H9 (cell line): ENCODE results near the gene TBC1D22A. TPM values are rescaled to one million over a fixed set of nuclear protein-coding genes. Genes with fewer than 3 reads are reported as not detected.

Source experiments
- DNase-seq: peaks from one replicate; pipeline ENCODE4 v3.0.0-alpha.2; 2017
- H2AFZ ChIP-seq: one replicate; pipeline ENCODE4 v1.6.1; 2013; ENCODE audit warnings: mild to moderate bottlenecking, low read length, control low read depth, moderate library complexity
- H2AK5ac ChIP-seq: 2 replicates; pipeline ENCODE4 v1.6.1; 2013; ENCODE audit warnings: low read length, control low read depth, mixed read lengths; ENCODE audit not compliant: insufficient read length
- H2BK120ac ChIP-seq: one replicate; pipeline ENCODE4 v1.6.1; 2013; ENCODE audit warnings: low read depth, mild to moderate bottlenecking, low read length, control low read depth, inconsistent platforms; ENCODE audit not compliant: poor library complexity, severe bottlenecking
- H2BK12ac ChIP-seq: 2 replicates; pipeline ENCODE4 v1.6.1; 2013; ENCODE audit warnings: low read length, control low read depth, mixed read lengths, low read depth; ENCODE audit not compliant: insufficient read length
- H2BK15ac ChIP-seq: 2 replicates; pipeline ENCODE4 v1.6.1; 2013; ENCODE audit warnings: low read depth, low read length, control low read depth
- H2BK20ac ChIP-seq: one replicate; pipeline ENCODE4 v1.6.1; 2013; ENCODE audit warnings: low read depth, mild to moderate bottlenecking, low read length, control low read depth, inconsistent platforms; ENCODE audit not compliant: poor library complexity, severe bottlenecking
- H2BK5ac ChIP-seq: 2 replicates; pipeline ENCODE4 v1.6.1; 2013; ENCODE audit warnings: low read length, control low read depth, mixed read lengths; ENCODE audit not compliant: insufficient read length
- H3K14ac ChIP-seq: 2 replicates; pipeline ENCODE4 v1.6.1; 2013; ENCODE audit warnings: low read length, control low read depth; ENCODE audit not compliant: insufficient read depth
- H3K18ac ChIP-seq: 2 replicates; pipeline ENCODE4 v1.6.1; 2013; ENCODE audit warnings: low read depth, mild to moderate bottlenecking, mixed read lengths, low read length, control low read depth; ENCODE audit not compliant: insufficient read length
- H3K23ac ChIP-seq: 2 replicates; pipeline ENCODE4 v1.6.1; 2013; ENCODE audit warnings: low read length, control low read depth, mixed read lengths, low read depth; ENCODE audit not compliant: insufficient read length
- H3K23me2 ChIP-seq: 2 replicates; pipeline ENCODE4 v1.6.1; 2013; ENCODE audit warnings: low read depth, mild to moderate bottlenecking, mixed read lengths, low read length, control low read depth; ENCODE audit not compliant: insufficient read length, poor library complexity, severe bottlenecking
- H3K27ac ChIP-seq: 2 replicates; pipeline ENCODE4 v1.5.1; 2013; ENCODE audit warnings: low read length, control low read depth, mixed read lengths, low read depth; ENCODE audit not compliant: insufficient read length
- H3K27me3 ChIP-seq: 2 replicates; pipeline ENCODE4 v1.6.1; 2013; ENCODE audit warnings: low read length, control low read depth, inconsistent platforms; ENCODE audit not compliant: insufficient read depth
- H3K4ac ChIP-seq: 2 replicates; pipeline ENCODE4 v1.6.1; 2013; ENCODE audit warnings: low read depth, mild to moderate bottlenecking, control low read depth, inconsistent platforms, low read length, moderate library complexity
- H3K4me1 ChIP-seq: 2 replicates; pipeline ENCODE4 v1.6.1; 2013; ENCODE audit warnings: low read length, control low read depth, inconsistent platforms; ENCODE audit not compliant: insufficient read depth
- H3K4me2 ChIP-seq: 2 replicates; pipeline ENCODE4 v1.6.1; 2013; ENCODE audit warnings: low read length, control low read depth, mixed read lengths; ENCODE audit not compliant: insufficient read length, insufficient read depth
- H3K56ac ChIP-seq: 2 replicates; pipeline ENCODE4 v1.6.1; 2013; ENCODE audit warnings: low read depth, mild to moderate bottlenecking, mixed read lengths, low read length, control low read depth; ENCODE audit not compliant: insufficient read length
- H3K79me1 ChIP-seq: 2 replicates; pipeline ENCODE4 v1.6.1; 2013; ENCODE audit warnings: low read depth, mild to moderate bottlenecking, moderate library complexity, low read length, control low read depth, inconsistent platforms; ENCODE audit not compliant: insufficient read depth, poor library complexity, severe bottlenecking
- H3K79me2 ChIP-seq: 2 replicates; pipeline ENCODE4 v1.6.1; 2013; ENCODE audit warnings: low read length, control low read depth, inconsistent platforms; ENCODE audit not compliant: insufficient read depth
- H3K9ac ChIP-seq: 2 replicates; pipeline ENCODE4 v1.6.1; 2013; ENCODE audit warnings: low read length, control low read depth, mixed read lengths; ENCODE audit not compliant: insufficient read length; ENCODE audit errors: extremely low read depth
- H3K9me3 ChIP-seq: one replicate; pipeline ENCODE4 v1.6.1; 2013; ENCODE audit warnings: low read depth, low read length, inconsistent platforms; ENCODE audit not compliant: control insufficient read depth
- H3T11ph ChIP-seq: one replicate; pipeline ENCODE4 v1.6.1; 2013; ENCODE audit warnings: mild to moderate bottlenecking, low read length, control low read depth, inconsistent platforms
- H4K20me1 ChIP-seq: one replicate; pipeline ENCODE4 v1.6.1; 2013; ENCODE audit not compliant: control insufficient read depth, insufficient read length, insufficient read depth
- H4K5ac ChIP-seq: 2 replicates; pipeline ENCODE4 v1.6.1; 2013; ENCODE audit warnings: low read depth, mild to moderate bottlenecking, mixed read lengths, low read length, control low read depth; ENCODE audit not compliant: insufficient read length
- H4K8ac ChIP-seq: replicated peaks from 2 replicates; pipeline ENCODE4 v1.6.1; 2013; ENCODE audit warnings: low read length, control low read depth, mixed read lengths, low read depth; ENCODE audit not compliant: insufficient read length
- H4K91ac ChIP-seq: 2 replicates; pipeline ENCODE4 v1.6.1; 2013; ENCODE audit warnings: low read depth, mild to moderate bottlenecking, moderate library complexity, mixed read lengths, low read length, control low read depth; ENCODE audit not compliant: insufficient read length
- H3K27ac Mint-ChIP-seq, 3 experiments: 2 replicates in 2 of 3; 3 replicates in 1 of 3; pipeline ENCODE4 v1.8.0; 2020 to 2021; ENCODE audit warnings: mixed read lengths in 3 of 3, mild to moderate bottlenecking in 1 of 3, moderate library complexity in 1 of 3
- H3K27me3 Mint-ChIP-seq: 2 replicates; pipeline ENCODE4 v1.8.0; 2021; ENCODE audit warnings: low read depth, mild to moderate bottlenecking, moderate library complexity, mixed read lengths
- H3K36me3 Mint-ChIP-seq, 3 experiments: 2 replicates in 2 of 3; 3 replicates in 1 of 3; pipeline ENCODE4 v1.8.0; 2020 to 2021; ENCODE audit warnings: low read depth in 3 of 3, mixed read lengths in 3 of 3; ENCODE audit not compliant: insufficient read depth in 1 of 3
- H3K4me1 Mint-ChIP-seq, 2 experiments: 2 replicates each; pipeline ENCODE4 v1.8.0; 2020; ENCODE audit warnings: mixed read lengths in 2 of 2
- H3K4me3 Mint-ChIP-seq, 2 experiments: 2 replicates in 1 of 2; 3 replicates in 1 of 2; pipeline ENCODE4 v1.8.0; 2020 to 2021; ENCODE audit warnings: mild to moderate bottlenecking in 2 of 2, mixed read lengths in 2 of 2, moderate library complexity in 1 of 2
- H3K9me3 Mint-ChIP-seq, 2 experiments: 2 replicates in 1 of 2; 3 replicates in 1 of 2; pipeline ENCODE4 v1.8.0; 2020; ENCODE audit warnings: mild to moderate bottlenecking in 2 of 2, mixed read lengths in 2 of 2, moderate library complexity in 1 of 2
- WGBS: extraction: QIAGEN DNeasy Blood & Tissue Kit; methylation state at CpG from one replicate; pipeline ENCODE4 v1.1.7; 2013; ENCODE audit warnings: missing lambda C conversion rate, low lambda C conversion rate, mixed read lengths; ENCODE audit not compliant: insufficient read length; ENCODE audit errors: extremely low coverage; 5-methylcytosine and 5-hydroxymethylcytosine counted together
- total RNA-seq: library from RNA; stranded (reverse); gene quantifications from 2 replicates; pipeline ENCODE4 v1.2.1, GENCODE V29; 2021
- TF ChIP-seq, protein P1 (sequence below): fragments of 200-600 bp; sonication (generic); conservative IDR thresholded peaks from 3 replicates; pipeline ENCODE4 v1.8.0; 2021; ENCODE audit warnings: antibody characterized with exemption, mild to moderate bottlenecking

Gene TBC1D22A
- total RNA-seq, 1 experiment from 2014 or later: 20.8 TPM

DNA sequence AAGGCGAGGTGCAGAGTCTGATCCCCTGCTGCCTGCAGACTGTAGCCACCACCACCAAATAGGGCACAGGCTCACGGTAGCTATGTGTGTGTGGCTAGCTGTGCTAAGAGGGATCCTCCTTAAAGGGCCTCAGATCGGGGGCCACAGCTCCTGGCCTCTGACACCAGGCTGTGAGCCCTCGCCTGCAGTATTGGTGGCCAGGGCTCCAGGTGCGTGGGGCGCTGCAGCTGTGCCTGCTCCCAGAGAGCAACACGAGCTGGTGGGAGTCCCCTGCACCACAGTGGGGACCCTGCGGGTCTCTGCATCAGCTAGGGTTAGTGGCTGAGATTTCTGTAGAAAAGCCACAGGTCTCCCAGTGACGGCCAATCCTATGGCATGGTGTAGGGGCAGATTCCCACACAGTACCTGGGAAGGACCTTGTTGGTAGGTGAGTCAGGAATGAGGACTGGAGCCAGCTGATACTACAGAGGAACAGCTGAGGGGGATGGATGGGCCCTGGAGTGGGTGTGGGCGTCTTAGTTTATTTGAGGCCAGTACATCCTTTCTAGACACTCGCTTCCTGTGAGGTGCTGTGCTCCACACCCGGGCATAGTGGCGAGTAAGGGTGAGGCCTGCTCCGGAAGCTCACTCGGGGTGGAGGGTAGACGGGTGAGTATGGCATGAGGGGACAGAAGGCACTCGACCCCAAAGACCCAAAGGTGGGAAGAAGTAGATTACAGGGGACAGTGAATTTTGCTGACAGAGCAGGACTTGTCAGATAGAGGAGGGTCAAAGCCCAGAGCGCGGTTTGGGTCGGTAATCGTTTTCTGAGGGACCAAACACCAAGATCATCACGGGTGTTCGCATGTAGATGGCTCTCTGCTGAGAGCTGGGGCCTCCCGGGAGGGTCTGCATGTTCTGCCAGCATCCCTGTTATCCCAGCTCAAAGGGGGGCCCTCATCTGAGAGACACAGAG is 212.5 kb downstream of the TBC1D22A start:
- H3K36me3 Mint-ChIP-seq: peaks cover 3 to 19% (median 7%) of the 10 kb centered on the region in 3 experiments; a peak in 5 of 7 replicates
- peaks cover 14 to 15% of the 10 kb centered on the region in 2 experiments for H3K4me1 Mint-ChIP-seq
- H3K56ac ChIP-seq: no peak overlapping the region
- no peaks in the 10 kb centered on the region for H3K27me3 ChIP-seq
- no peaks in the 10 kb centered on the region for H4K20me1 ChIP-seq
- no peak overlapping the region for H4K8ac ChIP-seq
- no peak for DNase-seq
- H3K9me3 Mint-ChIP-seq: no peaks in the 10 kb centered on the region
- no peak overlapping the region for H2BK20ac ChIP-seq
- no CpG with 5 or more reads among the region's 24 CpGs for WGBS
- H3K9ac ChIP-seq: no peak overlapping the region
- no peak overlapping the region for H3K4me3 Mint-ChIP-seq
- H4K5ac ChIP-seq: no peak overlapping the region
- H3K79me2 ChIP-seq: no peaks in the 10 kb centered on the region; the same call in 1 of the 2 replicates
- H3K23me2 ChIP-seq: no peaks in the 10 kb centered on the region
- H2AFZ ChIP-seq: no peak overlapping the region
- no peak overlapping the region for H3K23ac ChIP-seq
- no peak overlapping the region for H2BK12ac ChIP-seq
- no peaks in the 10 kb centered on the region for H3K9me3 ChIP-seq
- no peak overlapping the region for H3K18ac ChIP-seq
- H2BK15ac ChIP-seq: no peak overlapping the region
- no peak overlapping the region for H4K91ac ChIP-seq
- H3K27ac ChIP-seq: no peak overlapping the region
- no peak overlapping the region for H2BK5ac ChIP-seq
- H2BK120ac ChIP-seq: no peak overlapping the region
- H3K79me1 ChIP-seq: no peaks in the 10 kb centered on the region
- H3K4ac ChIP-seq: no peak overlapping the region
- no peak overlapping the region for H3K4me2 ChIP-seq
- peak overlapping the region; percentile 48 to 74 (median 59); a peak in 4 of 7 replicates for H3K27ac Mint-ChIP-seq
- no peak overlapping the region for H2AK5ac ChIP-seq
- no peak overlapping the region for H3T11ph ChIP-seq
- H3K14ac ChIP-seq: no peak overlapping the region; the same call in 1 of the 2 replicates
- TF ChIP-seq, protein P1, sequence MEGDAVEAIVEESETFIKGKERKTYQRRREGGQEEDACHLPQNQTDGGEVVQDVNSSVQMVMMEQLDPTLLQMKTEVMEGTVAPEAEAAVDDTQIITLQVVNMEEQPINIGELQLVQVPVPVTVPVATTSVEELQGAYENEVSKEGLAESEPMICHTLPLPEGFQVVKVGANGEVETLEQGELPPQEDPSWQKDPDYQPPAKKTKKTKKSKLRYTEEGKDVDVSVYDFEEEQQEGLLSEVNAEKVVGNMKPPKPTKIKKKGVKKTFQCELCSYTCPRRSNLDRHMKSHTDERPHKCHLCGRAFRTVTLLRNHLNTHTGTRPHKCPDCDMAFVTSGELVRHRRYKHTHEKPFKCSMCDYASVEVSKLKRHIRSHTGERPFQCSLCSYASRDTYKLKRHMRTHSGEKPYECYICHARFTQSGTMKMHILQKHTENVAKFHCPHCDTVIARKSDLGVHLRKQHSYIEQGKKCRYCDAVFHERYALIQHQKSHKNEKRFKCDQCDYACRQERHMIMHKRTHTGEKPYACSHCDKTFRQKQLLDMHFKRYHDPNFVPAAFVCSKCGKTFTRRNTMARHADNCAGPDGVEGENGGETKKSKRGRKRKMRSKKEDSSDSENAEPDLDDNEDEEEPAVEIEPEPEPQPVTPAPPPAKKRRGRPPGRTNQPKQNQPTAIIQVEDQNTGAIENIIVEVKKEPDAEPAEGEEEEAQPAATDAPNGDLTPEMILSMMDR: no peak
- H3K4me1 ChIP-seq: no peaks in the 10 kb centered on the region; the same call in 1 of the 2 replicates
- H3K27me3 Mint-ChIP-seq: no peaks in the 10 kb centered on the region
